ENCODE results near the gene TRAP1. TPM values are rescaled to one million over a fixed set of nuclear protein-coding genes. Genes with fewer than 3 reads are reported as not detected.

Gene TRAP1
- polyA plus RNA-seq, 2 of the 4 experiments (the other 2 are of a cell fraction), result 103 to 198 TPM

DNA sequence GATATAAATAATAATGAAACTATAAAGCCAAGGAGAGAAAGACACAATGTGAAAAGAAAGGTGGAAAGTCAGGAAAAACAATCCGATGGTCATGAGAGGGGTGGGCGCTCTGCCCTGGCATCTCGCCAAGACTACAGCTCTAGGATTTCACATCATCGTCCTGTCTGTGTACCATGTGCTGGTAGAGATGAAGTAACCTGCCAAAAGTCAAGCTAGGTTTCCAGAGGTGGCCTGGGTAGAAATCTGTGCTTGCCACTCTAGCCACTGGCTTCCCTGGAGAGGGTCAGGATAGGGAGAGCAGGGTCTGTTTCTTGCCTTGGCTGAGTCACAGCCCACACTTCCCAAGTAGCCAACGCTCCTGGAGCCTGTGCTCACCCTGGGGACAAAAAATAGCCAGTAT lies 31.0 kb upstream of the TRAP1 start (continued):
- TF ChIP-seq, protein P1, sequence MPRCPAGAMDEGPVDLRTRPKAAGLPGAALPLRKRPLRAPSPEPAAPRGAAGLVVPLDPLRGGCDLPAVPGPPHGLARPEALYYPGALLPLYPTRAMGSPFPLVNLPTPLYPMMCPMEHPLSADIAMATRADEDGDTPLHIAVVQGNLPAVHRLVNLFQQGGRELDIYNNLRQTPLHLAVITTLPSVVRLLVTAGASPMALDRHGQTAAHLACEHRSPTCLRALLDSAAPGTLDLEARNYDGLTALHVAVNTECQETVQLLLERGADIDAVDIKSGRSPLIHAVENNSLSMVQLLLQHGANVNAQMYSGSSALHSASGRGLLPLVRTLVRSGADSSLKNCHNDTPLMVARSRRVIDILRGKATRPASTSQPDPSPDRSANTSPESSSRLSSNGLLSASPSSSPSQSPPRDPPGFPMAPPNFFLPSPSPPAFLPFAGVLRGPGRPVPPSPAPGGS (IDR thresholded peaks at IDR 0.05), result no peak
- TF ChIP-seq JUN (IDR thresholded peaks at IDR 0.05), result no peak
- no peak for TF ChIP-seq MAFK (IDR thresholded peaks at IDR 0.05; ENCODE audit: partially characterized antibody)
- TF ChIP-seq POLR2A (IDR thresholded peaks at IDR 0.05; ENCODE audit: low read length), result no peak
- no peak for TF ChIP-seq KDM1A (IDR thresholded peaks at IDR 0.05; ENCODE audit: low read depth)
- TF ChIP-seq, protein P2, sequence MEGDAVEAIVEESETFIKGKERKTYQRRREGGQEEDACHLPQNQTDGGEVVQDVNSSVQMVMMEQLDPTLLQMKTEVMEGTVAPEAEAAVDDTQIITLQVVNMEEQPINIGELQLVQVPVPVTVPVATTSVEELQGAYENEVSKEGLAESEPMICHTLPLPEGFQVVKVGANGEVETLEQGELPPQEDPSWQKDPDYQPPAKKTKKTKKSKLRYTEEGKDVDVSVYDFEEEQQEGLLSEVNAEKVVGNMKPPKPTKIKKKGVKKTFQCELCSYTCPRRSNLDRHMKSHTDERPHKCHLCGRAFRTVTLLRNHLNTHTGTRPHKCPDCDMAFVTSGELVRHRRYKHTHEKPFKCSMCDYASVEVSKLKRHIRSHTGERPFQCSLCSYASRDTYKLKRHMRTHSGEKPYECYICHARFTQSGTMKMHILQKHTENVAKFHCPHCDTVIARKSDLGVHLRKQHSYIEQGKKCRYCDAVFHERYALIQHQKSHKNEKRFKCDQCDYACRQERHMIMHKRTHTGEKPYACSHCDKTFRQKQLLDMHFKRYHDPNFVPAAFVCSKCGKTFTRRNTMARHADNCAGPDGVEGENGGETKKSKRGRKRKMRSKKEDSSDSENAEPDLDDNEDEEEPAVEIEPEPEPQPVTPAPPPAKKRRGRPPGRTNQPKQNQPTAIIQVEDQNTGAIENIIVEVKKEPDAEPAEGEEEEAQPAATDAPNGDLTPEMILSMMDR (IDR thresholded peaks at IDR 0.05), result no peak

DNA sequence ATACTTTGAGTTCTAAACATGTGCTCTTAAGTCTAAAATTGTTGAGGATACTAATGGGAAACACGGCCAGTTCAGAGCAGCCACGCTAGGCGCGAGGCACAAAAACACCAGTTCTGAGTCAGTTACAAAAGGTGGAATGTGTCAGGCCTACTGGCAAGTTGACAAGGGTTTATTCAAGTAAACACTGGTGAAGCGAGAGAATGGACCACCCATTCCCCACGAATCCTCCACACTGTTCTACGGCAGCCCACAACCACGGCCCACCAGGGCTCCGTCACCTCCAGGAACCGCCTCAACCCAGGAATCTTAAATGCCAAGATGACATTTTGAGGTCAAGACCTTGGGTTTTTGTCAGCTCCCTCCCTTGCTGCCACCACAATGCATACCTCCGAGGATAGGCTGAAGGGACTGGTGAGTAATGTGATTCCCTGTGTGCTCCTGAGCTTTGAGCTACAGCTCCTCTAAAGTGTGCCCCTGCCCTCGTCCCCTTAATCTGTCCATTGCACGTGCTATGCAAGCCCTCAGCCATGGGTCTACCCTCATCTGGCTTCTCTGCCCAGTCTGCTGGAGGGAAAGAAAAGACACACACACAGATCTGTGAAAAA lies 28.5 kb upstream of the TRAP1 start:
- no peak for FAIRE-seq
- 87% methylated on average over 13 of the region's 13 CpGs for WGBS (ENCODE audit: missing lambda C conversion rate)
- POLR2A ChIA-PET, result no interaction called here

More for the DNA sequence above, 28.5 kb upstream of the TRAP1 start:
- ATAC-seq (no peak), DNase-seq (ENCODE audit: low read depth in 1 of 2, low spot score in 1 of 2) (no peak)
- H3K4me3 ChIP-seq, result no peak overlapping the region
- H3K4me2 ChIP-seq, result no peak overlapping the region
- no peak overlapping the region for H3K27ac ChIP-seq
- H3K9me3 ChIP-seq, result no peaks in the 10 kb centered on the region
- TF ChIP-seq MAFK (IDR thresholded peaks at IDR 0.05; ENCODE audit: partially characterized antibody), result no peak
- TF ChIP-seq KDM5A (IDR thresholded peaks at IDR 0.05), result no peak
- no peak for TF ChIP-seq ZNF302 (CRISPR knock-in tag; IDR thresholded peaks at IDR 0.05)
- TF ChIP-seq JUN (IDR thresholded peaks at IDR 0.05), result no peak
- TF ChIP-seq, protein P3, sequence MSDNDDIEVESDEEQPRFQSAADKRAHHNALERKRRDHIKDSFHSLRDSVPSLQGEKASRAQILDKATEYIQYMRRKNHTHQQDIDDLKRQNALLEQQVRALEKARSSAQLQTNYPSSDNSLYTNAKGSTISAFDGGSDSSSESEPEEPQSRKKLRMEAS (IDR thresholded peaks at IDR 0.05), result no peak
- no peak for TF ChIP-seq EHF (CRISPR knock-in tag; IDR thresholded peaks at IDR 0.05)
- no peak for TF ChIP-seq FOXS1 (CRISPR knock-in tag; IDR thresholded peaks at IDR 0.05)
- TF ChIP-seq, protein P4, sequence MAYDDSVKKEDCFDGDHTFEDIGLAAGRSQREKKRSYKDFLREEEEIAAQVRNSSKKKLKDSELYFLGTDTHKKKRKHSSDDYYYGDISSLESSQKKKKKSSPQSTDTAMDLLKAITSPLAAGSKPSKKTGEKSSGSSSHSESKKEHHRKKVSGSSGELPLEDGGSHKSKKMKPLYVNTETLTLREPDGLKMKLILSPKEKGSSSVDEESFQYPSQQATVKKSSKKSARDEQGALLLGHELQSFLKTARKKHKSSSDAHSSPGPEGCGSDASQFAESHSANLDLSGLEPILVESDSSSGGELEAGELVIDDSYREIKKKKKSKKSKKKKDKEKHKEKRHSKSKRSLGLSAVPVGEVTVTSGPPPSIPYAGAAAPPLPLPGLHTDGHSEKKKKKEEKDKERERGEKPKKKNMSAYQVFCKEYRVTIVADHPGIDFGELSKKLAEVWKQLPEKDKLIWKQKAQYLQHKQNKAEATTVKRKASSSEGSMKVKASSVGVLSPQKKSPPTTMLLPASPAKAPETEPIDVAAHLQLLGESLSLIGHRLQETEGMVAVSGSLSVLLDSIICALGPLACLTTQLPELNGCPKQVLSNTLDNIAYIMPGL (CRISPR knock-in tag; IDR thresholded peaks at IDR 0.05; ENCODE audit: borderline replicate concordance), result no peak
- TF ChIP-seq, protein P5, sequence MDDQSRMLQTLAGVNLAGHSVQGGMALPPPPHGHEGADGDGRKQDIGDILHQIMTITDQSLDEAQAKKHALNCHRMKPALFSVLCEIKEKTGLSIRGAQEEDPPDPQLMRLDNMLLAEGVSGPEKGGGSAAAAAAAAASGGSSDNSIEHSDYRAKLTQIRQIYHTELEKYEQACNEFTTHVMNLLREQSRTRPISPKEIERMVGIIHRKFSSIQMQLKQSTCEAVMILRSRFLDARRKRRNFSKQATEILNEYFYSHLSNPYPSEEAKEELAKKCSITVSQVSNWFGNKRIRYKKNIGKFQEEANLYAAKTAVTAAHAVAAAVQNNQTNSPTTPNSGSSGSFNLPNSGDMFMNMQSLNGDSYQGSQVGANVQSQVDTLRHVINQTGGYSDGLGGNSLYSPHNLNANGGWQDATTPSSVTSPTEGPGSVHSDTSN (IDR thresholded peaks at IDR 0.05), result no peak
- TF ChIP-seq FOSB (CRISPR knock-in tag; IDR thresholded peaks at IDR 0.05), result no peak
- no peak for TF ChIP-seq EHMT2 (IDR thresholded peaks at IDR 0.05; ENCODE audit: low read depth)
- TF ChIP-seq POLR2A (IDR thresholded peaks at IDR 0.05; ENCODE audit: low read length), result no peak
- TF ChIP-seq RCOR1 (IDR thresholded peaks at IDR 0.05; ENCODE audit: low read depth, low read length), result no peak
- TF ChIP-seq FOSL2 (IDR thresholded peaks at IDR 0.05), result no peak
- no peak for TF ChIP-seq FOSL2 (CRISPR knock-in tag; IDR thresholded peaks at IDR 0.05)
- TF ChIP-seq, protein P6, sequence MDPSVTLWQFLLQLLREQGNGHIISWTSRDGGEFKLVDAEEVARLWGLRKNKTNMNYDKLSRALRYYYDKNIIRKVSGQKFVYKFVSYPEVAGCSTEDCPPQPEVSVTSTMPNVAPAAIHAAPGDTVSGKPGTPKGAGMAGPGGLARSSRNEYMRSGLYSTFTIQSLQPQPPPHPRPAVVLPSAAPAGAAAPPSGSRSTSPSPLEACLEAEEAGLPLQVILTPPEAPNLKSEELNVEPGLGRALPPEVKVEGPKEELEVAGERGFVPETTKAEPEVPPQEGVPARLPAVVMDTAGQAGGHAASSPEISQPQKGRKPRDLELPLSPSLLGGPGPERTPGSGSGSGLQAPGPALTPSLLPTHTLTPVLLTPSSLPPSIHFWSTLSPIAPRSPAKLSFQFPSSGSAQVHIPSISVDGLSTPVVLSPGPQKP (IDR thresholded peaks at IDR 0.05; ENCODE audit: low read depth, low read length), result no peak
- TF ChIP-seq SREBF2 (IDR thresholded peaks at IDR 0.05), result no peak
- TF ChIP-seq, protein P7, sequence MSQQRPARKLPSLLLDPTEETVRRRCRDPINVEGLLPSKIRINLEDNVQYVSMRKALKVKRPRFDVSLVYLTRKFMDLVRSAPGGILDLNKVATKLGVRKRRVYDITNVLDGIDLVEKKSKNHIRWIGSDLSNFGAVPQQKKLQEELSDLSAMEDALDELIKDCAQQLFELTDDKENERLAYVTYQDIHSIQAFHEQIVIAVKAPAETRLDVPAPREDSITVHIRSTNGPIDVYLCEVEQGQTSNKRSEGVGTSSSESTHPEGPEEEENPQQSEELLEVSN (IDR thresholded peaks at IDR 0.05; ENCODE audit: borderline replicate concordance, low read depth), result no peak
- TF ChIP-seq HOXB13 (CRISPR knock-in tag; IDR thresholded peaks at IDR 0.05; ENCODE audit: low read depth), result no peak
- TF ChIP-seq, protein P8, sequence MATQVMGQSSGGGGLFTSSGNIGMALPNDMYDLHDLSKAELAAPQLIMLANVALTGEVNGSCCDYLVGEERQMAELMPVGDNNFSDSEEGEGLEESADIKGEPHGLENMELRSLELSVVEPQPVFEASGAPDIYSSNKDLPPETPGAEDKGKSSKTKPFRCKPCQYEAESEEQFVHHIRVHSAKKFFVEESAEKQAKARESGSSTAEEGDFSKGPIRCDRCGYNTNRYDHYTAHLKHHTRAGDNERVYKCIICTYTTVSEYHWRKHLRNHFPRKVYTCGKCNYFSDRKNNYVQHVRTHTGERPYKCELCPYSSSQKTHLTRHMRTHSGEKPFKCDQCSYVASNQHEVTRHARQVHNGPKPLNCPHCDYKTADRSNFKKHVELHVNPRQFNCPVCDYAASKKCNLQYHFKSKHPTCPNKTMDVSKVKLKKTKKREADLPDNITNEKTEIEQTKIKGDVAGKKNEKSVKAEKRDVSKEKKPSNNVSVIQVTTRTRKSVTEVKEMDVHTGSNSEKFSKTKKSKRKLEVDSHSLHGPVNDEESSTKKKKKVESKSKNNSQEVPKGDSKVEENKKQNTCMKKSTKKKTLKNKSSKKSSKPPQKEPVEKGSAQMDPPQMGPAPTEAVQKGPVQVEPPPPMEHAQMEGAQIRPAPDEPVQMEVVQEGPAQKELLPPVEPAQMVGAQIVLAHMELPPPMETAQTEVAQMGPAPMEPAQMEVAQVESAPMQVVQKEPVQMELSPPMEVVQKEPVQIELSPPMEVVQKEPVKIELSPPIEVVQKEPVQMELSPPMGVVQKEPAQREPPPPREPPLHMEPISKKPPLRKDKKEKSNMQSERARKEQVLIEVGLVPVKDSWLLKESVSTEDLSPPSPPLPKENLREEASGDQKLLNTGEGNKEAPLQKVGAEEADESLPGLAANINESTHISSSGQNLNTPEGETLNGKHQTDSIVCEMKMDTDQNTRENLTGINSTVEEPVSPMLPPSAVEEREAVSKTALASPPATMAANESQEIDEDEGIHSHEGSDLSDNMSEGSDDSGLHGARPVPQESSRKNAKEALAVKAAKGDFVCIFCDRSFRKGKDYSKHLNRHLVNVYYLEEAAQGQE (IDR thresholded peaks at IDR 0.05), result no peak
- H3K4me1 ChIP-seq, result no peaks in the 10 kb centered on the region
- CTCF ChIA-PET, result interaction anchor here (0.6 kb wide), 1 partner anchor 179 kb away, joined by 3 read pairs; no protein-coding TSS in a partner anchor

All from A549 (cell line).